Endodermal cell (in vitro differentiated cells): ENCODE data around the gene RAB11FIP2. TPM values are rescaled to one million over a fixed set of nuclear protein-coding genes. Genes with fewer than 3 reads are reported as not detected.
A peak's percentile ranks its signal among the peaks of the same experiment; 100 is the strongest.

Source experiments
- DNase-seq: peaks from one replicate; pipeline ENCODE4 v3.0.0-alpha.2; 2017
- H3K27ac ChIP-seq: 2 replicates; pipeline ENCODE4 v1.5.1; 2013; ENCODE audit warnings: mild to moderate bottlenecking, low read depth, low read length, moderate library complexity
- H3K27me3 ChIP-seq: 2 replicates; pipeline ENCODE4 v1.6.1; 2013; ENCODE audit warnings: mild to moderate bottlenecking, low read length, moderate library complexity; ENCODE audit not compliant: insufficient read depth, control insufficient read depth, poor library complexity, severe bottlenecking
- H3K36me3 ChIP-seq: 2 replicates; pipeline ENCODE4 v1.7.0; 2013; ENCODE audit warnings: mild to moderate bottlenecking, low read length, moderate library complexity; ENCODE audit not compliant: control insufficient read depth, insufficient read depth
- H3K4me1 ChIP-seq: one replicate; pipeline ENCODE4 v1.7.0; 2013; ENCODE audit warnings: low read length; ENCODE audit not compliant: control insufficient read depth, insufficient read depth
- H3K4me3 ChIP-seq: 2 replicates; pipeline ENCODE4 v1.5.1; 2013; ENCODE audit warnings: mild to moderate bottlenecking, low read length, moderate library complexity
- H3K9ac ChIP-seq: 2 replicates; pipeline ENCODE4 v1.6.1; 2013; ENCODE audit warnings: mild to moderate bottlenecking, low read length, moderate library complexity; ENCODE audit not compliant: poor library complexity, severe bottlenecking; ENCODE audit errors: extremely low read depth
- H3K9me3 ChIP-seq: 2 replicates; pipeline ENCODE4 v1.6.1; 2013; ENCODE audit warnings: mild to moderate bottlenecking, low read length, moderate library complexity; ENCODE audit not compliant: control insufficient read depth
- H3K27ac Mint-ChIP-seq: 2 replicates; pipeline ENCODE4 v1.8.0; 2020; ENCODE audit warnings: mixed read lengths
- H3K27me3 Mint-ChIP-seq: 2 replicates; pipeline ENCODE4 v1.8.0; 2021; ENCODE audit warnings: mild to moderate bottlenecking, mixed read lengths; ENCODE audit not compliant: insufficient read depth
- H3K36me3 Mint-ChIP-seq: 2 replicates; pipeline ENCODE4 v1.8.0; 2020; ENCODE audit warnings: low read depth, mixed read lengths
- H3K4me1 Mint-ChIP-seq: 2 replicates; pipeline ENCODE4 v1.8.0; 2020; ENCODE audit warnings: mixed read lengths
- H3K4me3 Mint-ChIP-seq: 2 replicates; pipeline ENCODE4 v1.8.0; 2020; ENCODE audit warnings: mild to moderate bottlenecking, moderate library complexity, mixed read lengths
- H3K9me3 Mint-ChIP-seq: 2 replicates; pipeline ENCODE4 v1.8.0; 2020; ENCODE audit warnings: mild to moderate bottlenecking, mixed read lengths
- WGBS, 2 experiments: methylation state at CpG; one replicate each; pipeline versions ENCODE4 v1.1.5 to v1.1.7; 2013; ENCODE audit warnings: missing lambda C conversion rate in 2 of 2, mixed read lengths in 1 of 2; ENCODE audit not compliant: insufficient coverage in 1 of 2, insufficient read length in 1 of 2; 5-methylcytosine and 5-hydroxymethylcytosine counted together
- total RNA-seq, 2 donors: library from RNA; stranded (reverse); fragmentation: NEBNext Ultra II Directional in 1 of 2; extraction: Animal tissue kit (Norgen Biotek cat#: 25700) in 1 of 2; gene quantifications; 2 replicates in 1 of 2; 3 replicates in 1 of 2; pipeline ENCODE4 v1.2.1, GENCODE V29; 2021
- TF ChIP-seq, protein P1 (sequence below): fragments of 200-600 bp; sonication (generic); conservative IDR thresholded peaks from 2 replicates; pipeline ENCODE4 v1.5.0; 2021; ENCODE audit warnings: antibody characterized with exemption, mild to moderate bottlenecking

RAB11FIP2 gene
- total RNA-seq, 2 donors from 2014 or later: 21.9 TPM

DNA sequence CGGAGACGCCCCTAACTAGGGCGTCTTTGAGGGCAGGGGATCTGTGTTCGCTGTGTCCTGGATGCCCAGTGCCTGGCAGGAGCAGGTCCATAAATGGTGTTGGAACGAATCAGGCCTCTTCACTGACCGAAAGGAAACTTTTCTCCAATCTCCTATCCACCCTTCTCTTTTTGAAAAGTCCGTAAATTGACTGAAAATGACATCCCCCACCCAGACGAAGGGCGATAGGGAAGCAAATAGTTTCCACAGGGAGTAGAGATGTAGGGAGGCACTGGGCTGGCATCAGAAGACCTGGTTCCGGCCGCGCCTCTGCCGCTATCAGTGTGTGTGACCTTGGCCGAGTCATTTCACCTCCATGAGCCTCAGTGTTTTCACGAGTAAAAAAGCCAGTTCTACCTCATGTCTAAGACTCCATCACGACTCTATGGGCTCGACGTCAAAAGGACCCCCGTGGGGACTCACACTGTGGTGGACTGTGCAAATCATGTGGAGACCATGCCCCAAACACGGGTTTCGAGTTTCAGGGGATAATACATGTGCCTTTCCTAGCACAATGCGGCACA is 497 bp upstream of the RAB11FIP2 start:
- Histone ChIP-seq H3K9ac (peak overlapping the region; percentile 55), H3K9me3 (no peaks in the 10 kb centered on the region), H3K4me1 (peaks cover 9% of the 10 kb centered on the region), H3K27me3 (no peaks in the 10 kb centered on the region), H3K27ac (peak overlapping the region; percentile 86), H3K4me3 (peak overlapping the region; percentile 87), H3K36me3 (no peaks in the 10 kb centered on the region)
- Mint-ChIP-seq H3K4me1 (peaks cover 17% of the 10 kb centered on the region), H3K27ac (peak overlapping the region; percentile 74), H3K27me3 (no peaks in the 10 kb centered on the region), H3K36me3 (no peaks in the 10 kb centered on the region), H3K4me3 (peak overlapping the region; percentile 74), H3K9me3 (no peaks in the 10 kb centered on the region)
- whole genome bisulfite sequencing, 2 experiments: 66 to 71% methylated on average over 14 to 22 of the region's 22 CpGs
- DNase-seq: no peak
- TF ChIP-seq, protein P1, sequence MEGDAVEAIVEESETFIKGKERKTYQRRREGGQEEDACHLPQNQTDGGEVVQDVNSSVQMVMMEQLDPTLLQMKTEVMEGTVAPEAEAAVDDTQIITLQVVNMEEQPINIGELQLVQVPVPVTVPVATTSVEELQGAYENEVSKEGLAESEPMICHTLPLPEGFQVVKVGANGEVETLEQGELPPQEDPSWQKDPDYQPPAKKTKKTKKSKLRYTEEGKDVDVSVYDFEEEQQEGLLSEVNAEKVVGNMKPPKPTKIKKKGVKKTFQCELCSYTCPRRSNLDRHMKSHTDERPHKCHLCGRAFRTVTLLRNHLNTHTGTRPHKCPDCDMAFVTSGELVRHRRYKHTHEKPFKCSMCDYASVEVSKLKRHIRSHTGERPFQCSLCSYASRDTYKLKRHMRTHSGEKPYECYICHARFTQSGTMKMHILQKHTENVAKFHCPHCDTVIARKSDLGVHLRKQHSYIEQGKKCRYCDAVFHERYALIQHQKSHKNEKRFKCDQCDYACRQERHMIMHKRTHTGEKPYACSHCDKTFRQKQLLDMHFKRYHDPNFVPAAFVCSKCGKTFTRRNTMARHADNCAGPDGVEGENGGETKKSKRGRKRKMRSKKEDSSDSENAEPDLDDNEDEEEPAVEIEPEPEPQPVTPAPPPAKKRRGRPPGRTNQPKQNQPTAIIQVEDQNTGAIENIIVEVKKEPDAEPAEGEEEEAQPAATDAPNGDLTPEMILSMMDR: no peak

DNA sequence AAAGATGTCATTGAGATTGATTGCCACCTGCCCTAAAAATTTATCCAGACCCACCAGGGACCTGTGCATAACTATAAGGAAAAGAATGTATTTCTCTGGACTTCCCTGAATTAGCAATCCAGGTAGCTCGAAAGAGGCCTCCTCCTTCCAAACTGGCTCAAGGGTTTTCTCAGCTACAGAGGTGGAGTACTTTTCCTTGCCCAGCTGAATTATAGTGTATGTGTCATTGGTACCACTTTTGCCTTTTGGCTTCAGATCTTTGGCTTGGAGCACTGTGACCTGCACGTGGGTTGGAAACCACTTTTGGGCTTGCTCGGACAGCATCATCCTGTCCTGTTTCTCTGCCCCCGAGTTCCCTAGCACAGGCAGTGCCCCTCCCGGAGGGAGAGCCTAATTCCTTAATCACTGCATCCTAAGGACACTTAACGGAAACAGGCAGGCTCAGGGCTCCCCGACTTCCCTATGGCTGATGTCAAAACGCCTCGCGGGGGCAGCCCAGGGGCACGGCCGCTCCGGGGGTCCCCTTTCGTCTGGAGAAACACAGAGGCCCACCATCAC is 825 bp downstream of the RAB11FIP2 start:
- H3K27ac Mint-ChIP-seq: peak overlapping the region; percentile 88
- DNase-seq: no peak
- TF ChIP-seq, protein P1: no peak

DNA sequence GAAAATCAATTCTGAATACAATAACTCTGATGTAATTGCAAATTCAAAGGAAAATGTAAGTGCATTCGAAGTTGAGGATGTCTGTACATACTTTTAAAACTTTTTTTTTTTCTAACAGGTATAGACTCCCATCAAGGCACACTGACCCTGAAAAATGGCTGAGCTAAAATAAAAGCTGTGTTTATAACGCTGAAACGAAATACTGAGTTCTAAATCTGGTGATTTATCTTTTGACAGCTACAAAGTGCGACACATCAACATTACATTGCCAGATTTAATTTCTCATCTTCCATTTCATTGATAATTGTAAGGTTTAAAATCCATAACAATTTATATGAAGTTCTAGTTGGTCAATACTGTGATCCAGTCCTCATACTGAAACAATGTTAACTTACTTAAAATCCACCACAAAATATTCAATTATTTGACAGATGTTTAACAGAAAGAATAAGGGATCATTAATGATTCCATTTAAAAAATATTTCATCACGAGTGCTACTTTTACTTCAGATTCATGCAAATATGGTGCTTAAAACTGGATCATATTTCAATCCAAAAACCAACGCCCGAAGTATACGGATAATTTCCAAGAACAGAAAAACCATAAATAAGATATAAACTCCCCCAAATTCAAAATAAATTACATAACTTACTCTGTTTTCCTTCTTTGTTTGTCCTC is 1.4 kb downstream of the RAB11FIP2 start:
- H3K4me3 Mint-ChIP-seq: peak overlapping the region; percentile 74
- peaks cover 19% of the 10 kb centered on the region for H3K4me1 Mint-ChIP-seq
- TF ChIP-seq, protein P1: no peak
- Histone ChIP-seq H3K4me1 (peaks cover 9% of the 10 kb centered on the region), H3K9ac (peak overlapping the region; percentile 55), H3K27ac (no peak overlapping the region), H3K27me3 (no peaks in the 10 kb centered on the region), H3K4me3 (peak overlapping the region; percentile 87), H3K9me3 (no peaks in the 10 kb centered on the region), H3K36me3 (no peaks in the 10 kb centered on the region)
- H3K9me3 Mint-ChIP-seq: no peaks in the 10 kb centered on the region
- no peaks in the 10 kb centered on the region for H3K36me3 Mint-ChIP-seq
- WGBS, 2 experiments: 82 to 83% methylated on average over 4 to 7 of the region's 8 CpGs
- no peaks in the 10 kb centered on the region for H3K27me3 Mint-ChIP-seq
- no peak overlapping the region for H3K27ac Mint-ChIP-seq
- DNase-seq: no peak

More for the DNA sequence above, 825 bp downstream of the RAB11FIP2 start:
- WGBS, 2 experiments: 2 to 3% methylated on average over 7 to 14 of the region's 14 CpGs
- H3K9ac ChIP-seq: peak overlapping the region; percentile 55
- H3K4me3 Mint-ChIP-seq: peak overlapping the region; percentile 74
- H3K27me3 ChIP-seq: no peaks in the 10 kb centered on the region
- H3K9me3 ChIP-seq: no peaks in the 10 kb centered on the region
- peak overlapping the region; percentile 87 for H3K4me3 ChIP-seq
- H3K27me3 Mint-ChIP-seq: no peaks in the 10 kb centered on the region
- H3K27ac ChIP-seq: peak overlapping the region; percentile 86
- H3K36me3 ChIP-seq: no peaks in the 10 kb centered on the region
- peaks cover 9% of the 10 kb centered on the region for H3K4me1 ChIP-seq
- no peaks in the 10 kb centered on the region for H3K36me3 Mint-ChIP-seq
- peaks cover 17% of the 10 kb centered on the region for H3K4me1 Mint-ChIP-seq
- no peaks in the 10 kb centered on the region for H3K9me3 Mint-ChIP-seq
